A673 (cell line): ENCODE data around the gene RAPGEF4. TPM values are rescaled to one million over a fixed set of nuclear protein-coding genes. Genes with fewer than 3 reads are reported as not detected.

Experiments
- BruUV-seq: library from RNA; stranded (reverse); fragments of 400-500 nt; replicated peaks from 2 replicates; lab custom pipeline; 2021; lab: Mats Ljungman, UMichigan
- CTCF ChIA-PET: fragments of 300-600 bp; sonication (Branson Sonifier 250); formaldehyde crosslinking; loops from one replicate; lab custom pipeline; 2022; ENCODE audit warnings: antibody characterized with exemption; lab: Charles Lee
- POLR2A ChIA-PET: fragments of 300-600 bp; sonication (Branson Sonifier 250); formaldehyde crosslinking; loops from one replicate; lab custom pipeline; 2022; ENCODE audit warnings: antibody characterized with exemption; ENCODE audit not compliant: low non-redundant PET; lab: Charles Lee
- DNase-seq: peaks from one replicate; pipeline ENCODE4 v3.0.0-alpha.2; 2015; ENCODE audit warnings: low spot score
- H3K27ac ChIP-seq: fragments of 200-600 bp; sonication (generic); 2 replicates; pipeline ENCODE4 v1.5.1; 2016; ENCODE audit warnings: mixed run types, low read depth, mild to moderate bottlenecking, mixed read lengths, antibody characterized with exemption, low read length; ENCODE audit not compliant: poor library complexity, severe bottlenecking
- H3K27me3 ChIP-seq: fragments of 200-600 bp; sonication (generic); replicated peaks from 2 replicates; pipeline ENCODE4 v1.6.1; 2017; ENCODE audit warnings: mixed run types, low read depth, mild to moderate bottlenecking, mixed read lengths, antibody characterized with exemption, low read length; ENCODE audit not compliant: insufficient read depth, poor library complexity
- H3K36me3 ChIP-seq: fragments of 200-600 bp; sonication (generic); 2 replicates; pipeline ENCODE4 v1.6.1; 2016; ENCODE audit warnings: mixed run types, mild to moderate bottlenecking, mixed read lengths, antibody characterized with exemption, low read length; ENCODE audit not compliant: insufficient read depth, poor library complexity, severe bottlenecking
- H3K4me1 ChIP-seq: fragments of 200-600 bp; sonication (generic); 2 replicates; pipeline ENCODE4 v1.6.1; 2017; ENCODE audit warnings: mixed run types, mild to moderate bottlenecking, mixed read lengths, antibody characterized with exemption, low read length; ENCODE audit not compliant: insufficient read depth, poor library complexity, severe bottlenecking
- H3K4me3 ChIP-seq: fragments of 200-600 bp; sonication (generic); 2 replicates; pipeline ENCODE4 v1.5.1; 2016; ENCODE audit warnings: low read depth, mixed run types, mild to moderate bottlenecking, mixed read lengths, low read length; ENCODE audit not compliant: poor library complexity, severe bottlenecking
- H3K9me3 ChIP-seq: fragments of 200-600 bp; sonication (generic); 2 replicates; pipeline ENCODE4 v1.6.1; 2016; ENCODE audit warnings: mixed run types, low read depth, mild to moderate bottlenecking, mixed read lengths, antibody characterized with exemption, low read length; ENCODE audit not compliant: poor library complexity, severe bottlenecking
- EZH2 ChIP-seq: fragments of 200-600 bp; sonication (generic); IDR thresholded peaks from 2 replicates; pipeline ENCODE4 v1.6.1; 2017; ENCODE audit warnings: borderline replicate concordance, low read depth, mild to moderate bottlenecking, mixed read lengths, antibody characterized with exemption, low read length; ENCODE audit not compliant: poor library complexity, severe bottlenecking
- intact Hi-C: fragments of 100-400 bp; cut with micrococcal nuclease; formaldehyde crosslinking; loops from one replicate; pipeline ENCODE4 v1.10.0; 2022; ENCODE audit not compliant: unreplicated experiment
- total RNA-seq: library from RNA; stranded (reverse); gene quantifications from 2 replicates; pipeline ENCODE4 v1.2.3, GENCODE V29; 2021
- TF ChIP-seq, protein P1 (sequence below): fragments of 300-800, 200-600 bp; sonication (generic); conservative IDR thresholded peaks from 2 replicates; pipeline ENCODE4 v1.5.1; 2017; ENCODE audit warnings: low read depth, mild to moderate bottlenecking, antibody characterized with exemption, low read length, moderate library complexity, mixed read lengths

RAPGEF4 gene
- total RNA-seq, 1 experiment from 2014 or later, result 0.26 TPM

DNA sequence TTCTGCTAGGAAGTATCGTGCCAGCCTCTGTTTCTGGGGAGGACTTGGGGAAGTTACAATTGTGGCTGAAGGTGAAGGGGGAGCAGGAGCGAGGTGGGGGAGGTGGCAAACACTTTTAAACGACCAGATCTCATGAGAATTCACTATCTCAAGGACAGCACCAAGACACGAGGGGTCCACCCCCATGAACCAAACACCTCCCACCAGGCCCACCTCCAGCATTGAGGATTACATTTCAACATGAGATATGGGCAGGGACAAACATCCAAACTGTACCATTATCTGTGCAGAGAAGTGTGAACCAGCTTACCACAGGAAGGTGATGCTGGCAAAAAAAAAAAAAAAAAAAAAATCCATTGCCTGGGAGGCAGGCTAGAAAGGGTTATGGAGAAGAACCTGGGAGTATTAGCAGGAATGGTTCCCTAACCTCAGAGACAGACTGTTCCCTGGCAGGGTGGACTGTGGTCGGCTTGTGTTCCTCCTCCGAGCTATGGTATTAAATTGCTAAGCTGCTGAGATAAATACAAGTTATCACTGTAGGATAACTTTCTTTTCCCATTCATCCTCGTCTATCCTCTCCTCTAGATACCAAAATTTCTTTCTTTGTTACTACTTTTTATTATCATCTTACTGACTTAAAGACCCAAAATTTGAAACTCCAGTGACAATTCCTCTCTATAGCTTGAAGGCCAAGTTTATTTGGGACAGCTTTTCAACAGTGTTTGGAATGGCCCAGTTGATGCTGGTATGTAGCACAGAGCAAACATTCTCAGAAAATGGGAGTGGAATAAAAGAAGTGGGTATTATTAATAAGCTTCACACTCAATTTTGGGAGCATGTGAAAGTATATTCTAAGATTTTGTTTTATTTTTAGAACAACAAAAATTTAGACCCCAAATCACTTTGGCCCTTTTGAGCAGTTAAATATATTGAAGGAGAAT lies 266.3 kb downstream of the RAPGEF4 start:
- POLR2A ChIA-PET, result no interaction called here
- no TSS peak for BruUV-seq

DNA sequence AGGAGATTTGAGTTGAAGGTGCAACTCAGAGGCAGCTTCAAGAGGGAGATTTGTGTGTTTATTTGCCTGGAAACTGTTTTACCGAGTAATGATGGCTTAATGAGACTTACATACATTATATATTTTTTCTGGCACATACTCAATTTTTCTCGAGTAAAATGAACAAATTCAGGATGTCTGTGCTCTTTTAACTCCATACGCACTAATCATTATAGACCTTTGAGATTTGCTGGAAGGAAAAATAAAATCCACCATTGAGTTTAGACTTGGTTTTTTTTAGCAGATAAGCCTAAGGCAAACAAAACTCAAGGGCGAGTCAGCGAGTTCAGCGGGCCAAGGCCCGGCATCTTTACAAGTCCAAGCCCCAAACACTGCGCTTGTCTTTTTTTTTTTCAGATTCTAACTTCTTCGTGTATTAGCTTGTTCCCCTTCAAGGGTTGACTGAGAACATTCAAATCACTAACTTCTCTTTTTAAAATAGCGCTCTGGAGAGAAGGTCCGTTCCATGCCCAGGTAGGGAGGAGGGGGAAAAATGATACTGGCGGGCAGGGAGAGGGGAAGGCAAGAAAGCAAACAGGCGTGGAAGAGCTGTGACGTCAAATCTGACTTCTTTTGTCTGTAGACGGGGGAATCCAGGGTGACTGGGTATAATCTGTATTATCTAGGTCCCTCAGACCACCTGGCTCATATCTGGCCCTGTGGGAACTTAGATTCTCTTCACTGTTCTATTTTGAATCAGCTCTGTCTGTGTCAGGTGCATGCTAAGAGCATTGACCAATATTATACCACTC lies 267.3 kb downstream of the RAPGEF4 start:
- Histone ChIP-seq H3K9me3 (no peaks in the 10 kb centered on the region), H3K27me3 (no peaks in the 10 kb centered on the region), H3K36me3 (no peaks in the 10 kb centered on the region), H3K4me1 (no peaks in the 10 kb centered on the region), H3K4me3 (no peak overlapping the region), H3K27ac (no peak overlapping the region)
- no TSS peak for BruUV-seq
- ChIA-PET POLR2A (interaction anchor here (0.6 kb wide), 1 partner anchor 372 kb away, joined by 3 read pairs; no protein-coding TSS in a partner anchor), CTCF (no interaction called here)
- DNase-seq, result no peak
- TF ChIP-seq, protein P1, sequence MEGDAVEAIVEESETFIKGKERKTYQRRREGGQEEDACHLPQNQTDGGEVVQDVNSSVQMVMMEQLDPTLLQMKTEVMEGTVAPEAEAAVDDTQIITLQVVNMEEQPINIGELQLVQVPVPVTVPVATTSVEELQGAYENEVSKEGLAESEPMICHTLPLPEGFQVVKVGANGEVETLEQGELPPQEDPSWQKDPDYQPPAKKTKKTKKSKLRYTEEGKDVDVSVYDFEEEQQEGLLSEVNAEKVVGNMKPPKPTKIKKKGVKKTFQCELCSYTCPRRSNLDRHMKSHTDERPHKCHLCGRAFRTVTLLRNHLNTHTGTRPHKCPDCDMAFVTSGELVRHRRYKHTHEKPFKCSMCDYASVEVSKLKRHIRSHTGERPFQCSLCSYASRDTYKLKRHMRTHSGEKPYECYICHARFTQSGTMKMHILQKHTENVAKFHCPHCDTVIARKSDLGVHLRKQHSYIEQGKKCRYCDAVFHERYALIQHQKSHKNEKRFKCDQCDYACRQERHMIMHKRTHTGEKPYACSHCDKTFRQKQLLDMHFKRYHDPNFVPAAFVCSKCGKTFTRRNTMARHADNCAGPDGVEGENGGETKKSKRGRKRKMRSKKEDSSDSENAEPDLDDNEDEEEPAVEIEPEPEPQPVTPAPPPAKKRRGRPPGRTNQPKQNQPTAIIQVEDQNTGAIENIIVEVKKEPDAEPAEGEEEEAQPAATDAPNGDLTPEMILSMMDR, result no peak
- TF ChIP-seq EZH2, result no peak
- intact Hi-C loops, result no loop called here

More for the DNA sequence above, 266.3 kb downstream of the RAPGEF4 start:
- DNase-seq, result no peak
- TF ChIP-seq, protein P1, result no peak
- no peak for TF ChIP-seq EZH2
- H3K4me3 ChIP-seq, result no peak overlapping the region
- H3K27ac ChIP-seq, result no peak overlapping the region
- H3K4me1 ChIP-seq, result no peaks in the 10 kb centered on the region
- no peaks in the 10 kb centered on the region for H3K27me3 ChIP-seq
- CTCF ChIA-PET, result no interaction called here
- intact Hi-C loops, result no loop called here
- H3K36me3 ChIP-seq, result no peaks in the 10 kb centered on the region
- H3K9me3 ChIP-seq, result no peaks in the 10 kb centered on the region

DNA sequence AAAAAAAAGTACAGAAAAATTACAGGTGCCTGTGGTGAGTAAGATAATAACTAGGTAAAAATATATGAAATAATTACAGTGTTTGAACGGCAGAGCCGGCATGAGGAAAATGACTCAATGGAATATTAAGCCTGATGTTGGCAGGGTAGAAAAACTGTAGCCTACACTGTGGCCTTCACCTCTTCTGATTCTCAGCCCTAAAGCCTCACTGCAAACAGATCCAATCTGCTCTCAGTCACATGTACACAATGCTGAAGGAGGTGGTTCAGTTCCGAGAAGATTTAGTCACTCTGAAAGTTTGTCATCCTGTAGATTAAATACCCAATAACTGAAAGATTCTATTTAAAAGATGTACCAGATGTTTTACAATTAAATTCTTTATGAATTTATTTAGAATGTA lies 273.1 kb downstream of the RAPGEF4 start:
- ChIA-PET CTCF (no interaction called here), POLR2A (no interaction called here)
- no peak for DNase-seq
- H3K4me3 ChIP-seq, result no peak overlapping the region
- TF ChIP-seq EZH2, result no peak
- TF ChIP-seq, protein P1, result no peak
- no peaks in the 10 kb centered on the region for H3K36me3 ChIP-seq
- no peaks in the 10 kb centered on the region for H3K4me1 ChIP-seq
- BruUV-seq, result no TSS peak
- intact Hi-C loops, result no loop called here
- no peaks in the 10 kb centered on the region for H3K9me3 ChIP-seq
- no peaks in the 10 kb centered on the region for H3K27me3 ChIP-seq
- H3K27ac ChIP-seq, result no peak overlapping the region
